Keratinocyte (primary cell): ENCODE results near the gene CHL1. TPM values are rescaled to one million over a fixed set of nuclear protein-coding genes. Genes with fewer than 3 reads are reported as not detected.

Experiments
- DNase-seq: peaks from one replicate; pipeline ENCODE4 v3.0.0-alpha.2; 2011; ENCODE audit warnings: low read depth, missing footprints, low spot score
- FAIRE-seq: peaks from 2 replicates; lab custom pipeline; 2011; peaks lifted over from hg19 to GRCh38; lab: Jason Lieb, UNC
- H2AFZ ChIP-seq: 2 replicates; pipeline ENCODE4 v1.6.0; 2012; ENCODE audit warnings: low read length, control low read depth, inconsistent platforms; ENCODE audit not compliant: control insufficient read depth
- H3K27ac ChIP-seq: 2 replicates; pipeline ENCODE4 v1.5.1; 2011; ENCODE audit warnings: low read length; ENCODE audit not compliant: control insufficient read depth, insufficient read depth
- H3K27me3 ChIP-seq: 3 replicates; pipeline ENCODE4 v1.6.0; 2011; ENCODE audit warnings: low read length; ENCODE audit not compliant: control insufficient read depth, insufficient read depth; ENCODE audit errors: extremely low read depth
- H3K36me3 ChIP-seq, 2 experiments: 2 replicates in 1 of 2; 3 replicates in 1 of 2; pipeline ENCODE4 v1.5.1; 2011; ENCODE audit warnings: low read length in 2 of 2, mild to moderate bottlenecking in 1 of 2; ENCODE audit not compliant: control insufficient read depth in 2 of 2, insufficient read depth in 2 of 2; ENCODE audit errors: extremely low read depth in 1 of 2
- H3K4me1 ChIP-seq: 3 replicates; pipeline ENCODE4 v1.5.1; 2011; ENCODE audit warnings: low read length; ENCODE audit not compliant: control insufficient read depth, insufficient read depth; ENCODE audit errors: extremely low read depth
- H3K4me2 ChIP-seq: 3 replicates; pipeline ENCODE4 v1.6.0; 2011; ENCODE audit warnings: low read depth, low read length; ENCODE audit not compliant: control insufficient read depth, insufficient read depth; ENCODE audit errors: extremely low read depth
- H3K4me3 ChIP-seq, 3 experiments: fragments of 200-600 bp in 1 of 3; sonication (generic) in 1 of 3; 2 replicates in 2 of 3; 3 replicates in 1 of 3; pipeline ENCODE4 v1.5.1; 2011 to 2016; ENCODE audit warnings: low read length in 3 of 3, mild to moderate bottlenecking in 3 of 3, control low read depth in 2 of 3, inconsistent platforms in 1 of 3, low read depth in 1 of 3, mixed read lengths in 1 of 3, mixed run types in 1 of 3, moderate library complexity in 1 of 3; ENCODE audit not compliant: control insufficient read depth in 2 of 3, insufficient read depth in 2 of 3; ENCODE audit errors: extremely low read depth in 1 of 3
- H3K79me2 ChIP-seq: 2 replicates; pipeline ENCODE4 v1.6.0; 2012; ENCODE audit warnings: low read length; ENCODE audit not compliant: control insufficient read depth, insufficient read depth
- H3K9ac ChIP-seq: 3 replicates; pipeline ENCODE4 v1.6.0; 2011; ENCODE audit warnings: low read length; ENCODE audit not compliant: control insufficient read depth, insufficient read depth; ENCODE audit errors: extremely low read depth
- H3K9me1 ChIP-seq: 3 replicates; pipeline ENCODE4 v1.6.0; 2011; ENCODE audit warnings: low read length; ENCODE audit not compliant: control insufficient read depth, insufficient read depth; ENCODE audit errors: extremely low read depth
- H3K9me3 ChIP-seq: 2 replicates; pipeline ENCODE4 v1.5.1; 2012; ENCODE audit warnings: low read depth, low read length; ENCODE audit not compliant: control insufficient read depth
- H4K20me1 ChIP-seq: 3 replicates; pipeline ENCODE4 v1.6.0; 2011; ENCODE audit warnings: low read length; ENCODE audit not compliant: control insufficient read depth, insufficient read depth; ENCODE audit errors: extremely low read depth
- CTCF ChIP-seq, 3 experiments: IDR thresholded peaks in 1 of 3; conservative IDR thresholded peaks in 1 of 3; optimal IDR thresholded peaks in 1 of 3; 2 replicates in 2 of 3; 3 replicates in 1 of 3; pipeline versions ENCODE3 to v1.5.1; 2011; ENCODE audit warnings: low read length in 3 of 3, mild to moderate bottlenecking in 3 of 3, moderate library complexity in 2 of 3, control low read depth in 1 of 3, inconsistent platforms in 1 of 3; ENCODE audit not compliant: insufficient read depth in 2 of 3; ENCODE audit errors: extremely low read depth in 1 of 3
- EZH2 ChIP-seq: IDR thresholded peaks from one replicate; pipeline ENCODE4 v1.6.1; 2012; ENCODE audit warnings: inconsistent platforms, mild to moderate bottlenecking, low read length, moderate library complexity
- dilution Hi-C: fragments of 300-500 bp; cut with MboI; formaldehyde crosslinking; loops from one replicate; pipeline ENCODE4 v1.7.0; 2020; ENCODE audit warnings: low sequenced_read_pairs; ENCODE audit not compliant: extremely low pct_ligation_motif_present
- polyA plus RNA-seq, 5 experiments: library from polyadenylated mRNA; depleted of rRNA in 3 of 5; stranded (reverse) in 3 of 5; stranded (forward) in 1 of 5; unstranded in 1 of 5; fragments of >200 nt; gene quantifications; 1 replicate in 1 of 5; 2 replicates in 3 of 5; 3 replicates in 1 of 5; pipeline versions ENCODE4 v1.2.1 to v1.2.3, GENCODE V29; 2011 to 2012; ENCODE audit warnings: missing spikeins in 2 of 5, low read depth in 1 of 5, low replicate concordance in 1 of 5

CHL1 gene
- polyA plus RNA-seq, 1 donor (not counting 4 experiments of a cell fraction or from before 2014, with no cell fraction given), result 0.04 TPM

GRCh38 chr3:426072-426471 lies 229.5 kb downstream of the CHL1 start:
- Histone ChIP-seq H3K27ac (no peak overlapping the region), H3K36me3 (no peaks in the 10 kb centered on the region), H3K9ac (no peak overlapping the region), H3K9me3 (no peaks in the 10 kb centered on the region), H2AFZ (no peak overlapping the region), H3K9me1 (no peaks in the 10 kb centered on the region), H4K20me1 (no peaks in the 10 kb centered on the region), H3K4me2 (no peak overlapping the region), H3K27me3 (no peaks in the 10 kb centered on the region), H3K4me3 (no peak overlapping the region), H3K4me1 (no peaks in the 10 kb centered on the region), H3K79me2 (no peaks in the 10 kb centered on the region)
- no peak for FAIRE-seq
- TF ChIP-seq CTCF (optimal IDR thresholded peaks at IDR 0.05 in 1 of 3, IDR thresholded peaks at IDR 0.05 in 1 of 3, conservative IDR thresholded peaks at IDR 0.05 in 1 of 3; ENCODE audit: extremely low read depth in 1 of 3, insufficient read depth in 2 of 3, low read length in 3 of 3) (no peak), EZH2 (no peak)
- no peak for DNase-seq
- dilution Hi-C loops, result no loop called here

GRCh38 chr3:427128-427527 lies 230.6 kb downstream of the CHL1 start:
- no peak overlapping the region for H2AFZ ChIP-seq
- H4K20me1 ChIP-seq, result no peaks in the 10 kb centered on the region
- dilution Hi-C loops, result no loop called here
- H3K9ac ChIP-seq, result no peak overlapping the region
- no peaks in the 10 kb centered on the region for H3K36me3 ChIP-seq
- no peaks in the 10 kb centered on the region for H3K9me3 ChIP-seq
- H3K4me3 ChIP-seq, result no peak overlapping the region
- FAIRE-seq (no peak), DNase-seq (no peak)
- no peak overlapping the region for H3K27ac ChIP-seq
- no peak for TF ChIP-seq EZH2
- no peak for TF ChIP-seq CTCF (optimal IDR thresholded peaks at IDR 0.05 in 1 of 3, IDR thresholded peaks at IDR 0.05 in 1 of 3, conservative IDR thresholded peaks at IDR 0.05 in 1 of 3; ENCODE audit: extremely low read depth in 1 of 3, insufficient read depth in 2 of 3, low read length in 3 of 3)
- H3K27me3 ChIP-seq, result no peaks in the 10 kb centered on the region
- H3K4me2 ChIP-seq, result no peak overlapping the region
- H3K4me1 ChIP-seq, result no peaks in the 10 kb centered on the region
- H3K79me2 ChIP-seq, result no peaks in the 10 kb centered on the region
- H3K9me1 ChIP-seq, result no peaks in the 10 kb centered on the region
